GM21619 (cell line): ENCODE results near the gene OAF.

ENCODE experiments used
- ATAC-seq: cut with Tn5 transposase; IDR thresholded peaks from one replicate; pipeline ENCODE4 v1.9.1; 2021; ENCODE audit not compliant: unreplicated experiment

OAF gene

GRCh38 chr11:120182790-120183491 is 27.9 kb upstream of the OAF start:
- ATAC-seq: no peak

- ATAC-seq: no peak
Measured at GRCh38 chr11:120183701-120184141, 27.1 kb upstream of the OAF start.

- ATAC-seq: no peak
Measured at GRCh38 chr11:120184371-120184945, 26.4 kb upstream of the OAF start.

- no peak for ATAC-seq
Measured at GRCh38 chr11:120184946-120185705, 25.7 kb upstream of the OAF start.

GRCh38 chr11:120185706-120186455 is 25.0 kb upstream of the OAF start:
- ATAC-seq: no peak

GRCh38 chr11:120186456-120186773 is 24.4 kb upstream of the OAF start:
- ATAC-seq: no peak

GRCh38 chr11:120186774-120187591 is 23.8 kb upstream of the OAF start:
- ATAC-seq: peak; percentile 70

- ATAC-seq: no peak
Measured at GRCh38 chr11:120188371-120188770, 22.5 kb upstream of the OAF start.

- ATAC-seq: no peak
Measured at GRCh38 chr11:120188811-120189455, 21.9 kb upstream of the OAF start.

GRCh38 chr11:120191058-120191457 is 19.8 kb upstream of the OAF start:
- no peak for ATAC-seq

- no peak for ATAC-seq
Measured at GRCh38 chr11:120192831-120193625, 17.8 kb upstream of the OAF start.

GRCh38 chr11:120194166-120194565 is 16.7 kb upstream of the OAF start:
- ATAC-seq: no peak

GRCh38 chr11:120195601-120196320 is 15.1 kb upstream of the OAF start:
- no peak for ATAC-seq

GRCh38 chr11:120196826-120197225 is 14.0 kb upstream of the OAF start:
- no peak for ATAC-seq

- no peak for ATAC-seq
Measured at GRCh38 chr11:120197251-120197891, 13.5 kb upstream of the OAF start.

- ATAC-seq: no peak
Measured at GRCh38 chr11:120197977-120198376, 12.9 kb upstream of the OAF start.

GRCh38 chr11:120198403-120198786 is 12.4 kb upstream of the OAF start:
- no peak for ATAC-seq

- no peak for ATAC-seq
Measured at GRCh38 chr11:120198787-120199469, 11.9 kb upstream of the OAF start.
